ENCODE results near the gene FBN1.

Gene FBN1

GRCh38 chr15:48528921-48529320 is 116.6 kb downstream of the FBN1 start:
- DNase-seq: no peak
- Mint-ChIP-seq H3K27me3 (no peaks in the 10 kb centered on the region), H3K4me3 (no peak overlapping the region), H3K27ac (no peak overlapping the region), H3K9me3 (no peaks in the 10 kb centered on the region), H3K4me1 (no peaks in the 10 kb centered on the region), H3K36me3 (no peaks in the 10 kb centered on the region)
- CTCF ChIA-PET: no interaction called here

GRCh38 chr15:48527517-48527916 is 118.0 kb downstream of the FBN1 start:
- no peak for DNase-seq
- Mint-ChIP-seq H3K27ac (no peak overlapping the region), H3K36me3 (no peaks in the 10 kb centered on the region), H3K4me3 (no peak overlapping the region), H3K4me1 (no peaks in the 10 kb centered on the region), H3K9me3 (no peaks in the 10 kb centered on the region), H3K27me3 (no peaks in the 10 kb centered on the region)
- CTCF ChIA-PET: no interaction called here

- no peak overlapping the region for H3K4me3 Mint-ChIP-seq
- H3K9me3 Mint-ChIP-seq: no peaks in the 10 kb centered on the region
- CTCF ChIA-PET: no interaction called here
- no peak overlapping the region for H3K27ac Mint-ChIP-seq
- H3K36me3 Mint-ChIP-seq: no peaks in the 10 kb centered on the region
- H3K4me1 Mint-ChIP-seq: no peaks in the 10 kb centered on the region
- DNase-seq: no peak
- H3K27me3 Mint-ChIP-seq: no peaks in the 10 kb centered on the region
Measured at GRCh38 chr15:48522911-48523310, 122.6 kb downstream of the FBN1 start.

GRCh38 chr15:48522123-48522522 is 123.4 kb downstream of the FBN1 start:
- no peaks in the 10 kb centered on the region for H3K9me3 Mint-ChIP-seq
- CTCF ChIA-PET: no interaction called here
- no peak for DNase-seq
- no peak overlapping the region for H3K27ac Mint-ChIP-seq
- H3K36me3 Mint-ChIP-seq: no peaks in the 10 kb centered on the region
- H3K4me1 Mint-ChIP-seq: no peaks in the 10 kb centered on the region
- H3K27me3 Mint-ChIP-seq: no peaks in the 10 kb centered on the region
- no peak overlapping the region for H3K4me3 Mint-ChIP-seq

- Mint-ChIP-seq H3K36me3 (no peaks in the 10 kb centered on the region), H3K4me3 (no peak overlapping the region), H3K4me1 (no peaks in the 10 kb centered on the region), H3K9me3 (no peaks in the 10 kb centered on the region), H3K27me3 (peaks cover 3% of the 10 kb centered on the region), H3K27ac (no peak overlapping the region)
- CTCF ChIA-PET: no interaction called here
- no peak for DNase-seq
Measured at GRCh38 chr15:48520376-48521155, 124.9 kb downstream of the FBN1 start.

- H3K36me3 Mint-ChIP-seq: no peaks in the 10 kb centered on the region
Measured at GRCh38 chr15:48516121-48516520, 129.4 kb downstream of the FBN1 start.

GRCh38 chr15:48515500-48515899 is 130.0 kb downstream of the FBN1 start:
- DNase-seq: no peak
- CTCF ChIA-PET: no interaction called here
- Mint-ChIP-seq H3K4me3 (no peak overlapping the region), H3K27ac (no peak overlapping the region), H3K36me3 (no peaks in the 10 kb centered on the region), H3K9me3 (no peaks in the 10 kb centered on the region), H3K27me3 (peaks cover 7% of the 10 kb centered on the region), H3K4me1 (no peaks in the 10 kb centered on the region)

More at GRCh38 chr15:48516121-48516520, 129.4 kb downstream of the FBN1 start:
- Mint-ChIP-seq H3K27me3 (peaks cover 7% of the 10 kb centered on the region), H3K4me3 (no peak overlapping the region), H3K4me1 (no peaks in the 10 kb centered on the region), H3K9me3 (no peaks in the 10 kb centered on the region), H3K27ac (no peak overlapping the region)
- CTCF ChIA-PET: no interaction called here
- DNase-seq: no peak

GRCh38 chr15:48514103-48514816 is 131.2 kb downstream of the FBN1 start:
- Mint-ChIP-seq H3K4me1 (no peaks in the 10 kb centered on the region), H3K36me3 (no peaks in the 10 kb centered on the region), H3K9me3 (no peaks in the 10 kb centered on the region), H3K27me3 (peaks cover 7% of the 10 kb centered on the region), H3K4me3 (no peak overlapping the region), H3K27ac (no peak overlapping the region)
- DNase-seq: no peak
- CTCF ChIA-PET: no interaction called here

- Mint-ChIP-seq H3K27me3 (peaks cover 4% of the 10 kb centered on the region), H3K36me3 (no peaks in the 10 kb centered on the region), H3K9me3 (no peaks in the 10 kb centered on the region), H3K27ac (no peak overlapping the region), H3K4me3 (no peak overlapping the region), H3K4me1 (no peaks in the 10 kb centered on the region)
- CTCF ChIA-PET: no interaction called here
- DNase-seq: no peak
Measured at GRCh38 chr15:48510976-48511375, 134.5 kb downstream of the FBN1 start.

- DNase-seq: peak; percentile 23
- CTCF ChIA-PET: interaction anchor here (0.6 to 1.8 kb wide), 5 partner anchors 10 to 534 kb away, joined by 3 to 6 read pairs (median 4); no protein-coding TSS in a partner anchor
Measured at GRCh38 chr15:48507416-48508065, 138.0 kb downstream of the FBN1 start.

GRCh38 chr15:48505067-48505466 is 140.4 kb downstream of the FBN1 start:
- Mint-ChIP-seq H3K27me3 (no peaks in the 10 kb centered on the region), H3K9me3 (no peaks in the 10 kb centered on the region), H3K36me3 (no peaks in the 10 kb centered on the region), H3K4me3 (no peak overlapping the region), H3K4me1 (no peaks in the 10 kb centered on the region), H3K27ac (no peak overlapping the region)
- CTCF ChIA-PET: no interaction called here
- no peak for DNase-seq

More at GRCh38 chr15:48507416-48508065, 138.0 kb downstream of the FBN1 start:
- Mint-ChIP-seq H3K36me3 (no peaks in the 10 kb centered on the region), H3K9me3 (no peaks in the 10 kb centered on the region), H3K27me3 (no peaks in the 10 kb centered on the region), H3K4me1 (no peaks in the 10 kb centered on the region), H3K4me3 (no peak overlapping the region), H3K27ac (no peak overlapping the region)

GRCh38 chr15:48501208-48501607 is 144.3 kb downstream of the FBN1 start:
- no peaks in the 10 kb centered on the region for H3K36me3 Mint-ChIP-seq
- H3K9me3 Mint-ChIP-seq: no peaks in the 10 kb centered on the region
- no peak for DNase-seq
- H3K4me3 Mint-ChIP-seq: no peak overlapping the region
- no peak overlapping the region for H3K27ac Mint-ChIP-seq
- CTCF ChIA-PET: no interaction called here
- no peaks in the 10 kb centered on the region for H3K4me1 Mint-ChIP-seq
- H3K27me3 Mint-ChIP-seq: no peaks in the 10 kb centered on the region

- no peaks in the 10 kb centered on the region for H3K36me3 Mint-ChIP-seq
- no peak overlapping the region for H3K27ac Mint-ChIP-seq
Measured at GRCh38 chr15:48500595-48500994, 144.9 kb downstream of the FBN1 start.

GRCh38 chr15:48499978-48500377 is 145.5 kb downstream of the FBN1 start:
- no peak overlapping the region for H3K4me3 Mint-ChIP-seq
- no peaks in the 10 kb centered on the region for H3K9me3 Mint-ChIP-seq
- no peak for DNase-seq
- H3K36me3 Mint-ChIP-seq: no peaks in the 10 kb centered on the region
- H3K27ac Mint-ChIP-seq: no peak overlapping the region
- H3K27me3 Mint-ChIP-seq: no peaks in the 10 kb centered on the region
- no peaks in the 10 kb centered on the region for H3K4me1 Mint-ChIP-seq
- CTCF ChIA-PET: no interaction called here

More at GRCh38 chr15:48500595-48500994, 144.9 kb downstream of the FBN1 start:
- Mint-ChIP-seq H3K9me3 (no peaks in the 10 kb centered on the region), H3K27me3 (no peaks in the 10 kb centered on the region), H3K4me3 (no peak overlapping the region), H3K4me1 (no peaks in the 10 kb centered on the region)
- no peak for DNase-seq
- CTCF ChIA-PET: no interaction called here

GRCh38 chr15:48498828-48499227 is 146.7 kb downstream of the FBN1 start:
- CTCF ChIA-PET: no interaction called here
- no peaks in the 10 kb centered on the region for H3K36me3 Mint-ChIP-seq
- no peak overlapping the region for H3K4me3 Mint-ChIP-seq

More at GRCh38 chr15:48498828-48499227, 146.7 kb downstream of the FBN1 start:
- no peak for DNase-seq
- H3K27me3 Mint-ChIP-seq: no peaks in the 10 kb centered on the region
- no peaks in the 10 kb centered on the region for H3K9me3 Mint-ChIP-seq
- no peak overlapping the region for H3K27ac Mint-ChIP-seq
- H3K4me1 Mint-ChIP-seq: no peaks in the 10 kb centered on the region
